Measurements from ENCODE around the gene ISL1. TPM values are rescaled to one million over a fixed set of nuclear protein-coding genes. Genes with fewer than 3 reads are reported as not detected.

Gene ISL1
- total RNA-seq, 1 donor from 2014 or later, result not detected

- no peak for DNase-seq
- intact Hi-C loops (cut with micrococcal nuclease), result no loop called here
- Histone ChIP-seq H3K4me3 (no peak overlapping the region), H3K4me1 (no peaks in the 10 kb centered on the region), H3K27me3 (ENCODE audit: low read depth) (peaks cover 31% of the 10 kb centered on the region), H3K9me3 (replicated peaks) (no peaks in the 10 kb centered on the region), H3K36me3 (no peaks in the 10 kb centered on the region), H3K27ac (replicated peaks) (no peak overlapping the region)
- TF ChIP-seq CTCF (IDR thresholded peaks at IDR 0.05; ENCODE audit: borderline replicate concordance), result no peak
These were observed 32.9 kb downstream of the ISL1 start for GRCh38 chr5:51416149-51416548.

- Histone ChIP-seq H3K27ac (replicated peaks) (no peak overlapping the region), H3K4me3 (no peak overlapping the region), H3K36me3 (no peaks in the 10 kb centered on the region), H3K4me1 (no peaks in the 10 kb centered on the region), H3K27me3 (ENCODE audit: low read depth) (no peaks in the 10 kb centered on the region), H3K9me3 (replicated peaks) (peaks cover 2% of the 10 kb centered on the region)
- TF ChIP-seq CTCF (IDR thresholded peaks at IDR 0.05; ENCODE audit: borderline replicate concordance), result no peak
- DNase-seq, result no peak
- intact Hi-C loops (cut with micrococcal nuclease), result no loop called here
These were observed 49.9 kb downstream of the ISL1 start for GRCh38 chr5:51433052-51433710.

GRCh38 chr5:51439232-51439631 is 56.0 kb downstream of the ISL1 start:
- Histone ChIP-seq H3K4me1 (no peaks in the 10 kb centered on the region), H3K27me3 (ENCODE audit: low read depth) (no peaks in the 10 kb centered on the region), H3K4me3 (no peak overlapping the region), H3K27ac (replicated peaks) (no peak overlapping the region), H3K36me3 (no peaks in the 10 kb centered on the region), H3K9me3 (replicated peaks) (peaks cover 3% of the 10 kb centered on the region)
- TF ChIP-seq CTCF (IDR thresholded peaks at IDR 0.05; ENCODE audit: borderline replicate concordance), result no peak
- no peak for DNase-seq
- intact Hi-C loops (cut with micrococcal nuclease), result no loop called here

Measured in left ventricle myocardium inferior (tissue), 1 donor.